ENCODE results near the gene SPATA31A1.
"Not testable (repeated sequence)": the region's sequence is repeated elsewhere in the genome, so short reads cannot be mapped to it uniquely, and the experiment has no call there.

The SPATA31A1 gene

GRCh38 chr9:39355369-39355768 lies at the start of gene SPATA31A1:
TSS of gene SPATA31A1 (plus strand) at chr9:39355669. CDS start at chr9:39355731, 62 bp downstream.
- H3K4me3 ChIP-seq (ENCODE audit: low read depth, low read length), result not testable (repeated sequence)

GRCh38 chr9:39407261-39408204 lies 52.1 kb downstream of the SPATA31A1 start:
- H3K4me3 ChIP-seq (ENCODE audit: low read depth, low read length), result not testable (repeated sequence)

GRCh38 chr9:39411254-39411940 lies 55.9 kb downstream of the SPATA31A1 start:
- not testable (repeated sequence) for H3K4me3 ChIP-seq (ENCODE audit: low read depth, low read length)
